ENCODE measurements around the gene IL15RA. TPM values are rescaled to one million over a fixed set of nuclear protein-coding genes. Genes with fewer than 3 reads are reported as not detected.
"Not testable (repeated sequence)": the region's sequence is repeated elsewhere in the genome, so short reads cannot be mapped to it uniquely, and the experiment has no call there.

Gene IL15RA
- polyA plus RNA-seq, 3 donors: 19.8 to 29.6 (median 23.2) TPM

DNA sequence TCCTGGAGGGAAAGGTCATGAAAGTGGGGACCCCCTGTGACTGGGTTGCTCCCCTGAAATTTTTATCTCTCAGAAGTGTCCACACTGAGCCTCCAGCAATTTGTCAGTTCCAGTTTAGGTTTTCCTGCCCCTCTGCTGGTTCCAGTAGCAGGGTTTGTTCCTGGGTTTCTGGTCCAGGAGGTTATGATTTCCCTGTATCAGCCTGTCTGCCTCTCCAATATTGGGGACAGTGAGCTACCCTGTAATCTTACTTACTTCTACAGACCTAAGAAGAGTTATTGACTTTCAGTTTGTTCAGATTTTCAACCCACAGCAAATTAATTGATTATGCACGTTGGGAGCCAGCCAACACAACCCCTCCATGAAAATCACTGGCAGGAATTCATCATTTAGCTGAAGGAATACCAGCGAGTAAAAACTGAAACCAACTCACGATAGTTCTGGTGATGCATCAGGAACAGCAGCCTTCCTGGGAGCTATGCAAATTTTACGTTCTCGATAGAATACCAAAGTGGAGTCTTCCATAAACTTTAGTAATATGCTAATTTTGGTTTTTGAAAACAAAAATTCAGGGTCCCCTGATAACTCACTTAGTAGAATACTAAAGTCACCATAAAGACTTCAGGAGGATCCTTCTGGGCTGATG lies 31.3 kb upstream of the IL15RA start:
- H3K27ac ChIP-seq (ENCODE audit: low read depth, low read length): no peak overlapping the region

DNA sequence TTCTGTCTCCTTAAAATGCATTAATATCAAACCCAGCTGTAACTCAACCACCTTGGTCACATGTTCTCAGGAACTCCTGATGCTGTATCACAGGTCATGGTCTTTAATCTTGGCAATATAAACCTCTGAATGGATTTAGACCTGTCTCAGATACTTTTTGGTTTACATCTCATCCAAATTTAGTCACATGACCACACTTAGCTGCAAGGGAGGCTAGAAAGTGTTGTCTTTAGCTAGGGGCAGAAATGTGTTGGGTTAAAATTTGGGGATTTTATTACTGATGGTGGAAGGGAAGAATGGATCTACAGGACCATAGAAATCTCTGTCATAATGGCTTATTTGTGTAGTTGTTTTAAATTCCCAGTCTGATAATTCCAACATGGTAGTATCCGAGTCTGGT lies 29.6 kb upstream of the IL15RA start:
- WGBS, 3 donors: 52 to 97% (median 88%) methylated on average over 1 of the region's 1 CpG

More for the DNA sequence above, 31.3 kb upstream of the IL15RA start:
- 61 to 66% (median 61%) methylated on average over 5 of the region's 5 CpGs for WGBS, 3 donors

GRCh38 chr10:6006546-6006945 lies 29.2 kb upstream of the IL15RA start:
- H3K27ac ChIP-seq (ENCODE audit: low read depth, low read length): no peak overlapping the region
- WGBS, 3 donors: 70 to 89% (median 88%) methylated on average over 3 of the region's 3 CpGs

More for the DNA sequence above, 29.6 kb upstream of the IL15RA start:
- H3K27ac ChIP-seq (ENCODE audit: low read depth, low read length): no peak overlapping the region

DNA sequence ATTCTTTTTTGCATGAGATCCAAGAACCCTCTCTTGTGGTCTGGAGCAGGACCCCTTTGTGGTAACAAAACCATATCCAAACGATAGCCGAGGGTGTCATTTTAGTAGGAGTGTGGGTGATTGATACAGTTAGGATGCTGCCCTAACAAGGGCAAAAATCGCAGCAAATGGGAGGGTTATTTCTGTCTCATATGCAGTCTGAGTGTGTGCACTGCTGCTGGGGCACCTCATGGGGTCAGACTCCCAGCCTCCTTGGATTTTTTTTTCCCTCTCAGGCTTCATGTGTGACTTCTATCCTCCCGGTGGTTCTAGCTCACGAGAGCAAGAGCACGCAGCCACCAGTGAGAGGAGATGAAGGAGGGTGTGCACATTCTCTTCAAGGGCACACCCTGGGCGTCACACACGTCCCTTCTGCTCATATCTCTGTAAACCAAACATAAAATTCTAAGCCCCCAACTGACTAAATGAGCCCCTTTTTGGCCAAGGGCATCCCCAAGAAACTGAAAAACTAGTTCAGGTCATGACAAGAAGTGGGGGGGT lies 28.6 kb upstream of the IL15RA start:
- no peak overlapping the region for H3K27ac ChIP-seq (ENCODE audit: low read depth, low read length)
- WGBS, 3 donors: 64 to 82% (median 76%) methylated on average over 8 of the region's 8 CpGs

- not testable (repeated sequence) for H3K27ac ChIP-seq (ENCODE audit: low read depth, low read length)
- 67 to 77% (median 75%) methylated on average over 6 of the region's 6 CpGs for WGBS, 3 donors
These were observed 27.9 kb upstream of the IL15RA start for GRCh38 chr10:6005161-6005804.

- WGBS, 3 donors: 79 to 88% (median 83%) methylated on average over 12 of the region's 12 CpGs
- no peak overlapping the region for H3K27ac ChIP-seq (ENCODE audit: low read depth, low read length)
These were observed 25.6 kb upstream of the IL15RA start for GRCh38 chr10:6002809-6003510.

- no peak overlapping the region for H3K27ac ChIP-seq (ENCODE audit: low read depth, low read length)
- WGBS, 3 donors: 50 to 82% (median 74%) methylated on average over 20 of the region's 20 CpGs
These were observed 22.3 kb upstream of the IL15RA start for GRCh38 chr10:5999440-6000165.

- no peak overlapping the region for H3K27ac ChIP-seq (ENCODE audit: low read depth, low read length)
- WGBS, 3 donors: 83 to 93% (median 86%) methylated on average over 4 of the region's 4 CpGs
These were observed 19.4 kb upstream of the IL15RA start for GRCh38 chr10:5996696-5997095.

DNA sequence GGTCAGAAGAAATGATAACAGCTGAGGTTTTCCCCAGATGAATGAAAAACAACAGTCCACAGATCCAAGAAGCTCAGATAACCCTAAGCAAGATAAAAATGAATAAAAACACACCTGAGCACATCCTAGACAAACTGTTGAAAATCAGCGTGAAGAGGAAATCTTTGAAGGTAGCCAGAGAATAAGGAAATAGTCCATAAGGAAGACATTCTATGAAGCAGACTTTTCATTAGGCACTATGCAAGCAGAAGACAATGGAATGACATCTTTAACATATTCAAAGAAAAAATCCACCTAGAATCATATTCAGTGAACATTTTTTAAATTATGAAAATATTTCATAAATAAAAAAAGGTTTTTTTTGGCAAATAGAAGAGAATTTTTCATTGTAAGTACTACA lies 15.1 kb upstream of the IL15RA start:
- 93 to 98% (median 94%) methylated on average over 1 of the region's 1 CpG for WGBS, 3 donors

DNA sequence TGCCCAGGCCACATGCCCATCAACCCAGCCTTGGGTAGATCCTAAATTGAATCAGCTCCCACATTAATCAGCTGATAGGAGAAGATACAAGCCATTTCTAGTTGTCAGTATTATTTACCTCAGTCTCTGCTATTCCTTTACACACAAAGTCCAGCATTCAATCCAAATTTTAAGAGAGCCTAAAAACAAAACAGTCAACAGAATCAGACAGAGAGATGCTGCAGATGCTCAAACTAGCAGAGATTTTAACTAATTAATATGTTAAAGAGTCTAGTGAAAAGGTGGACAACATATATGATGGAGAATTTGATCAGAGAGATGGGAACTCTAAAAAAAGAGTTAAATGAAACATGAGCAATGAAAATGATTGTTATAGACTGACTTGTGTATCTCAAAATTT lies 14.4 kb upstream of the IL15RA start:
- no peak overlapping the region for H3K27ac ChIP-seq (ENCODE audit: low read depth, low read length)

More for the DNA sequence above, 15.1 kb upstream of the IL15RA start:
- H3K27ac ChIP-seq (ENCODE audit: low read depth, low read length): no peak overlapping the region

- 85 to 92% (median 88%) methylated on average over 2 of the region's 2 CpGs for WGBS, 3 donors
These were observed 12.4 kb upstream of the IL15RA start for GRCh38 chr10:5989756-5990155.

GRCh38 chr10:5988336-5988920 lies 11.1 kb upstream of the IL15RA start:
- WGBS, 3 donors: 91 to 93% (median 92%) methylated on average over 10 of the region's 10 CpGs
- H3K27ac ChIP-seq (ENCODE audit: low read depth, low read length): no peak overlapping the region

More at GRCh38 chr10:5989756-5990155, 12.4 kb upstream of the IL15RA start:
- H3K27ac ChIP-seq (ENCODE audit: low read depth, low read length): no peak overlapping the region

- no peak overlapping the region for H3K27ac ChIP-seq (ENCODE audit: low read depth, low read length)
- WGBS, 3 donors: 37 to 68% (median 53%) methylated on average over 4 of the region's 4 CpGs
These were observed 10.4 kb upstream of the IL15RA start for GRCh38 chr10:5987747-5988146.

DNA sequence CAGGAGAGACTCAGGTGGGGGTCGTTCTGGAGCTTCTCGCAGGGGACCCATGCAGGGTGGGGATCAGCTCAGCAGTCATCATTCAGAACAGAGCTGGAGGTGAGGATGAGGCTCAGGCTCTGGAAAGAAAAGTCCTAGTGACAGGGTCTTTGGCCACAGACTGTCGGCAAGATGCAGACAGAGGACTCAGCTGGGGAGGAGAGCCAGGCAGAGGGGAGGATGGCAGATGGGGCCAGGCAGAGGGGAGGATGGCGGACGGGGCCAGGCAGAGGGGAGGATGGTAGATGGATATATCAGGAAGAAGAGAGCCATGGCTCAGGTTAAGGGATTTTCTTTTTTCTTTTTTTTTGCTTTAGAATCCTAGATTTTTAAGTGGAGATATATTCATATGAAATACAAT lies 7.7 kb upstream of the IL15RA start:
- WGBS, 3 donors: 85 to 92% (median 91%) methylated on average over 5 of the region's 5 CpGs
- no peak overlapping the region for H3K27ac ChIP-seq (ENCODE audit: low read depth, low read length)

DNA sequence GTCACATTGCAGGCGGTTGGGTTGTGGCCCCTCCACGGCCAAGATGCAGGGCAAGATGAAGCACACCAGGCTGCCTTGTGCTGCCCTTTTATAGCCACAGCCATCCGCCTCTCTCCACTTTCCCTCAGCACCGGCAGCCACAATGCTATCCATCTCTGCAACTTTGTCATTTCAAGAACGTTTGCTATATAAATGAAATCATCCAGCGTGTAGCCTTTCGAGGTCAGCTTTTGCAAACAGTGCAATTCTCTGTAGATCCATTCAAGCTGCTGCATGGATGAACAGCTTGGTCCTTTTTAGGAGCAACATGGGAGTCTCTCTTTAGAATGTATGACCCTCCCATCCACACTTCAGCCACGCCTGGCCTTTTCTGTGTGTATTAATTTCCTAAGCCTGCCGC lies 6.4 kb upstream of the IL15RA start:
- 65 to 87% (median 72%) methylated on average over 9 of the region's 9 CpGs for WGBS, 3 donors
- H3K27ac ChIP-seq (ENCODE audit: low read depth, low read length): no peak overlapping the region

GRCh38 chr10:5981529-5981928 lies 4.2 kb upstream of the IL15RA start:
- 90 to 96% (median 91%) methylated on average over 9 of the region's 9 CpGs for WGBS, 3 donors
- H3K27ac ChIP-seq (ENCODE audit: low read depth, low read length): no peak overlapping the region

DNA sequence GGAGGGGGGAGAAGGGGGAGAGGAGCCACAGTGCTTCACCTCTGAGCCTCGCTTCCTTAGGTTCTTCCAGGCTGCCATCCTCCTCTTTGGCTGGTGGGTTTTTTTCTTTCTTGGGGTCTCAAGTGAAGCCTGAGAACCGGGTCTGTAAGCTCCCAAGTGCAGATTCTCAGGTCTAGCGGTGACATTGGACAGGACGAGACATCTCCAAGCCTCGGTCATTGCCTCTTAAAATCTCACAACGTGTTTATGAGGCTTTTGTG lies 817 bp upstream of the IL15RA start:
- no peak overlapping the region for H3K27ac ChIP-seq (ENCODE audit: low read depth, low read length)
- 15 to 21% (median 18%) methylated on average over 6 of the region's 6 CpGs for WGBS, 3 donors

Measured in adipose tissue (tissue), 3 donors.